GM12891 (cell line): ENCODE measurements around the gene STX7.

Experiments used
- POLR2A ChIP-seq: IDR thresholded peaks from 2 replicates; pipeline ENCODE4 v1.6.1; 2011; ENCODE audit warnings: low read depth, low read length, control low read depth
- POLR2AphosphoS5 ChIP-seq: IDR thresholded peaks from 2 replicates; pipeline ENCODE4 v1.6.1; 2011; ENCODE audit warnings: low read depth, low read length, control low read depth
- TAF1 ChIP-seq: IDR thresholded peaks from 2 replicates; pipeline ENCODE4 v1.6.1; 2011; ENCODE audit warnings: low read depth, low read length, control low read depth

DNA sequence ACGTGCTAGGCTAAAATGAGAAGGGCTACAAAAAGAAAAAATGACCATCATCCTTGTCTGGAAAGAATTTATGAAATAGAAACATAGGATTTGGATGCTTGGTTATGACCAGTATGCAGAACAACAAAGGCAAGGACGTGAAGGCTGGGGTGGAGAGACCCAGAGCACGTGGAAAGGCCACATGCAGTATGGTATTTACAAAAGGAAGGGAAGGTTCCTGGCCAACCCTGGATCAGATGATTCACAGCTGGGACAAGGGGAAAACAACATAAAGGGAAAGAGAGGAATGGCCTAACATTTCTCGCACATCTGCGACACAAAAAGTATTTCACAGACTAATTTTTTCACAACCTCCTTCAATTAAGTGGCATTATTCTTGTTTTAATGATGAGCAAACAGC is 8.2 kb downstream of the STX7 start:
- no peak for TF ChIP-seq POLR2A
- TF ChIP-seq TAF1 = no peak
- no peak for TF ChIP-seq POLR2AphosphoS5
